WTC11 (cell line): ENCODE results near the gene NCKAP5. TPM values are rescaled to one million over a fixed set of nuclear protein-coding genes. Genes with fewer than 3 reads are reported as not detected.

Experiments used
- ATAC-seq: fragments of 200-7000 bp; cut with Tn5 transposase; 2 replicates; pipeline ENCODE4 v1.10.0; 2021; ENCODE audit warnings: mild to moderate bottlenecking, moderate library complexity
- CTCF ChIA-PET: fragments of 300-600 bp; sonication (Branson Sonifier 250); formaldehyde crosslinking; loops from one replicate; lab custom pipeline; 2021; ENCODE audit warnings: antibody characterized with exemption; lab: Charles Lee
- POLR2A ChIA-PET: fragments of 350-600 bp; sonication (Branson Sonifier 250); formaldehyde crosslinking; loops from one replicate; lab custom pipeline; 2021; ENCODE audit warnings: antibody characterized with exemption; lab: Charles Lee
- DNase-seq: peaks from one replicate; pipeline ENCODE4 v3.0.0; 2021; ENCODE audit warnings: low spot score
- H3K27ac Mint-ChIP-seq: 2 replicates; pipeline ENCODE4 v1.8.0; 2021; ENCODE audit warnings: mixed read lengths
- H3K27me3 Mint-ChIP-seq: 2 replicates; pipeline ENCODE4 v1.8.0; 2021; ENCODE audit warnings: low read depth, mild to moderate bottlenecking, moderate library complexity, mixed read lengths
- H3K36me3 Mint-ChIP-seq: 2 replicates; pipeline ENCODE4 v1.8.0; 2021; ENCODE audit warnings: mixed read lengths
- H3K4me1 Mint-ChIP-seq: 2 replicates; pipeline ENCODE4 v1.8.0; 2022; ENCODE audit warnings: mixed read lengths
- H3K4me3 Mint-ChIP-seq: 2 replicates; pipeline ENCODE4 v1.8.0; 2021; ENCODE audit warnings: mild to moderate bottlenecking, moderate library complexity, mixed read lengths
- H3K9me3 Mint-ChIP-seq: 2 replicates; pipeline ENCODE4 v1.8.0; 2021; ENCODE audit warnings: mixed read lengths
- ETV6 ChIP-seq: sonication (generic); formaldehyde crosslinking; IDR thresholded peaks from 2 replicates; pipeline ENCODE4 v1.8.1; 2022; ENCODE audit warnings: mild to moderate bottlenecking, missing genetic modification reagents
- NR1H2 ChIP-seq: sonication (generic); formaldehyde crosslinking; IDR thresholded peaks from 2 replicates; pipeline ENCODE4 v1.9.0; 2021; ENCODE audit warnings: mild to moderate bottlenecking, moderate library complexity, missing genetic modification reagents
- TEAD4 ChIP-seq: sonication (generic); formaldehyde crosslinking; IDR thresholded peaks from 2 replicates; pipeline ENCODE4 v1.8.0; 2022; ENCODE audit warnings: mild to moderate bottlenecking, missing genetic modification reagents
- ZNF416 ChIP-seq: fragments of 250-450 bp; sonication (Bioruptor Pico); IDR thresholded peaks from 2 replicates; pipeline ENCODE4 v1.9.0; 2021; ENCODE audit warnings: mild to moderate bottlenecking, inconsistent platforms
- ZNF423 ChIP-seq: fragments of 250-450 bp; sonication (Bioruptor Pico); IDR thresholded peaks from 2 replicates; pipeline ENCODE4 v2.1.2; 2022; ENCODE audit warnings: mild to moderate bottlenecking, moderate library complexity
- ZNF671 ChIP-seq: fragments of 250-450 bp; sonication (Bioruptor Pico); IDR thresholded peaks from 2 replicates; pipeline ENCODE4 v1.8.0; 2021; ENCODE audit warnings: mild to moderate bottlenecking
- total RNA-seq: library from RNA; stranded (reverse); gene quantifications from 3 replicates; pipeline ENCODE4 v1.2.3, GENCODE V29; 2021
- TF ChIP-seq, protein P1 (sequence below): sonication (generic); formaldehyde crosslinking; IDR thresholded peaks from 2 replicates; pipeline ENCODE4 v1.8.1; 2023; ENCODE audit warnings: mild to moderate bottlenecking, moderate library complexity, missing genetic modification reagents
- TF ChIP-seq, protein P2 (sequence below): fragments of 250-450 bp; sonication (Bioruptor Pico); IDR thresholded peaks from 2 replicates; pipeline ENCODE4 v1.9.0; 2021; ENCODE audit warnings: moderate library complexity, mild to moderate bottlenecking, inconsistent platforms, borderline replicate concordance
- TF ChIP-seq, protein P3 (sequence below): fragments of 250-450 bp; sonication (Bioruptor Pico); conservative IDR thresholded peaks from 2 replicates; pipeline ENCODE4 v1.9.0; 2021; ENCODE audit warnings: mild to moderate bottlenecking
- TF ChIP-seq, protein P4 (sequence below): sonication (generic); formaldehyde crosslinking; IDR thresholded peaks from 2 replicates; pipeline ENCODE4 v1.8.0; 2022; ENCODE audit warnings: missing genetic modification reagents
- TF ChIP-seq, protein P5 (sequence below): fragments of 200-600 bp; IDR thresholded peaks from 2 replicates; pipeline ENCODE4 v1.8.0; 2022; ENCODE audit warnings: antibody characterized with exemption
- TF ChIP-seq, protein P6 (sequence below): sonication (generic); formaldehyde crosslinking; IDR thresholded peaks from 2 replicates; pipeline ENCODE4 v1.8.1; 2022; ENCODE audit warnings: mild to moderate bottlenecking, missing genetic modification reagents, moderate library complexity, borderline replicate concordance
- TF ChIP-seq, protein P7 (sequence below): sonication (generic); formaldehyde crosslinking; IDR thresholded peaks from 2 replicates; pipeline ENCODE4 v1.8.1; 2023; ENCODE audit warnings: mild to moderate bottlenecking, missing genetic modification reagents

The NCKAP5 gene
- total RNA-seq, 1 experiment from 2014 or later: 0.55 TPM

DNA sequence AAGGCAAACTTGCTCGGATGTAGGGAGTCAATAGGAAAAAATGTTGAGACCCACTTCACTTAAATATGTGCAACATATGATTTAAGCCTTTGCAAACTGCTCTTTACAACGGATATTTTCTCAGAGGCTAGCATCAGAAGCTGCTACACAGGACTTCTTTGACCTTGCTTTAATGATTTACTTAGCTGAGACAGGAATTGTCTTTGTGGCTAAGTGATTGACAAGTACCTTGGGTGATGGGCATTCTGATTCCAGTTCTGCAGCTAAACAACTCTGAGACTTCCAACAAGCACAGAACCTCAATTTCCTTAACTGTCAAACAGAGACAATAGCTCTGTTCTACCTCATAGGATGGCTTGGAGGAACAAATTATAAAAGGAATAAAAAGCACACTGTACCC is 150.2 kb downstream of the NCKAP5 start (continued):
- TF ChIP-seq, protein P1, sequence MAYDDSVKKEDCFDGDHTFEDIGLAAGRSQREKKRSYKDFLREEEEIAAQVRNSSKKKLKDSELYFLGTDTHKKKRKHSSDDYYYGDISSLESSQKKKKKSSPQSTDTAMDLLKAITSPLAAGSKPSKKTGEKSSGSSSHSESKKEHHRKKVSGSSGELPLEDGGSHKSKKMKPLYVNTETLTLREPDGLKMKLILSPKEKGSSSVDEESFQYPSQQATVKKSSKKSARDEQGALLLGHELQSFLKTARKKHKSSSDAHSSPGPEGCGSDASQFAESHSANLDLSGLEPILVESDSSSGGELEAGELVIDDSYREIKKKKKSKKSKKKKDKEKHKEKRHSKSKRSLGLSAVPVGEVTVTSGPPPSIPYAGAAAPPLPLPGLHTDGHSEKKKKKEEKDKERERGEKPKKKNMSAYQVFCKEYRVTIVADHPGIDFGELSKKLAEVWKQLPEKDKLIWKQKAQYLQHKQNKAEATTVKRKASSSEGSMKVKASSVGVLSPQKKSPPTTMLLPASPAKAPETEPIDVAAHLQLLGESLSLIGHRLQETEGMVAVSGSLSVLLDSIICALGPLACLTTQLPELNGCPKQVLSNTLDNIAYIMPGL (CRISPR knock-in tag): no peak
- TF ChIP-seq ZNF423 (CRISPR knock-in tag): no peak
- TF ChIP-seq, protein P2, sequence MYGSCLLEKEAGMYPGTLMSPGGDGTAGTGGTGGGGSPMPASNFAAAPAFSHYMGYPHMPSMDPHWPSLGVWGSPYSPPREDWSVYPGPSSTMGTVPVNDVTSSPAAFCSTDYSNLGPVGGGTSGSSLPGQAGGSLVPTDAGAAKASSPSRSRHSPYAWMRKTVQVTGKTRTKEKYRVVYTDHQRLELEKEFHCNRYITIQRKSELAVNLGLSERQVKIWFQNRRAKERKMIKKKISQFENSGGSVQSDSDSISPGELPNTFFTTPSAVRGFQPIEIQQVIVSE (CRISPR knock-in tag): no peak
- no peak for TF ChIP-seq ZNF671 (CRISPR knock-in tag)
- TF ChIP-seq, protein P3, sequence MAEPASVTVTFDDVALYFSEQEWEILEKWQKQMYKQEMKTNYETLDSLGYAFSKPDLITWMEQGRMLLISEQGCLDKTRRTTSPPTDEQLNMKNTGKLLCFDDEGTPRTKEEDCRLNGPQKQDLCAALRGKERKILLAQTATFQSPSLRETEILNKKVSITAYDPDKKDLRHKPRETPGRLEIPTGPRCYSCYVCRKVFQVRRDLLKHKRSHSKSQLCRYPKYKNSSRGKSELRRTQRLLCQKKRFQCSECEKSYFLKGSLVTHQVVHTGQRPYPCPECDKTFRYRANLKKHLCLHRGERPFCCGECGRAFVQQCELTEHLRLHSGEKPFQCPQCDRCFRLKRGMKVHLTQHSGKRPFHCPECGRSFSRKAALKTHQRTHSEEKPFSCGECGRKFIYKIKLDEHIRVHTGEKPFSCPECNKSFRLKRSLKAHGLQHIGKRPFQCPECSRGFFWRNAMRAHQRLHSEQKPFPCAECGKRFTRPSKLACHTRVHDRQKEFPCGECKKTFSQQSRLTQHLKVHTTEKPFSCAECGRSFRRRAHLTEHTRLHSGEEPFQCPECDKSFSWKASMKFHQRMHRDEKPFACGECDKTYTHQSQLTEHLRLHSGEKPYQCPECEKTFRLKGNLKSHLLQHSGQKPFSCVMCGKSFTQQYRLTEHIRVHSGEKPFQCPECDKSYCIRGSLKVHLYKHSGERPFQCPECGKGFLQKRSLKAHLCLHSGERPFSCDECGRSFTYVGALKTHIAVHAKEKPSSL (CRISPR knock-in tag): no peak
- TF ChIP-seq TEAD4 (CRISPR knock-in tag): no peak
- no peak for TF ChIP-seq NR1H2 (CRISPR knock-in tag)
- TF ChIP-seq, protein P4, sequence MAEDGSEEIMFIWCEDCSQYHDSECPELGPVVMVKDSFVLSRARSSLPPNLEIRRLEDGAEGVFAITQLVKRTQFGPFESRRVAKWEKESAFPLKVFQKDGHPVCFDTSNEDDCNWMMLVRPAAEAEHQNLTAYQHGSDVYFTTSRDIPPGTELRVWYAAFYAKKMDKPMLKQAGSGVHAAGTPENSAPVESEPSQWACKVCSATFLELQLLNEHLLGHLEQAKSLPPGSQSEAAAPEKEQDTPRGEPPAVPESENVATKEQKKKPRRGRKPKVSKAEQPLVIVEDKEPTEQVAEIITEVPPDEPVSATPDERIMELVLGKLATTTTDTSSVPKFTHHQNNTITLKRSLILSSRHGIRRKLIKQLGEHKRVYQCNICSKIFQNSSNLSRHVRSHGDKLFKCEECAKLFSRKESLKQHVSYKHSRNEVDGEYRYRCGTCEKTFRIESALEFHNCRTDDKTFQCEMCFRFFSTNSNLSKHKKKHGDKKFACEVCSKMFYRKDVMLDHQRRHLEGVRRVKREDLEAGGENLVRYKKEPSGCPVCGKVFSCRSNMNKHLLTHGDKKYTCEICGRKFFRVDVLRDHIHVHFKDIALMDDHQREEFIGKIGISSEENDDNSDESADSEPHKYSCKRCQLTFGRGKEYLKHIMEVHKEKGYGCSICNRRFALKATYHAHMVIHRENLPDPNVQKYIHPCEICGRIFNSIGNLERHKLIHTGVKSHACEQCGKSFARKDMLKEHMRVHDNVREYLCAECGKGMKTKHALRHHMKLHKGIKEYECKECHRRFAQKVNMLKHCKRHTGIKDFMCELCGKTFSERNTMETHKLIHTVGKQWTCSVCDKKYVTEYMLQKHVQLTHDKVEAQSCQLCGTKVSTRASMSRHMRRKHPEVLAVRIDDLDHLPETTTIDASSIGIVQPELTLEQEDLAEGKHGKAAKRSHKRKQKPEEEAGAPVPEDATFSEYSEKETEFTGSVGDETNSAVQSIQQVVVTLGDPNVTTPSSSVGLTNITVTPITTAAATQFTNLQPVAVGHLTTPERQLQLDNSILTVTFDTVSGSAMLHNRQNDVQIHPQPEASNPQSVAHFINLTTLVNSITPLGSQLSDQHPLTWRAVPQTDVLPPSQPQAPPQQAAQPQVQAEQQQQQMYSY (CRISPR knock-in tag): no peak
- TF ChIP-seq, protein P5, sequence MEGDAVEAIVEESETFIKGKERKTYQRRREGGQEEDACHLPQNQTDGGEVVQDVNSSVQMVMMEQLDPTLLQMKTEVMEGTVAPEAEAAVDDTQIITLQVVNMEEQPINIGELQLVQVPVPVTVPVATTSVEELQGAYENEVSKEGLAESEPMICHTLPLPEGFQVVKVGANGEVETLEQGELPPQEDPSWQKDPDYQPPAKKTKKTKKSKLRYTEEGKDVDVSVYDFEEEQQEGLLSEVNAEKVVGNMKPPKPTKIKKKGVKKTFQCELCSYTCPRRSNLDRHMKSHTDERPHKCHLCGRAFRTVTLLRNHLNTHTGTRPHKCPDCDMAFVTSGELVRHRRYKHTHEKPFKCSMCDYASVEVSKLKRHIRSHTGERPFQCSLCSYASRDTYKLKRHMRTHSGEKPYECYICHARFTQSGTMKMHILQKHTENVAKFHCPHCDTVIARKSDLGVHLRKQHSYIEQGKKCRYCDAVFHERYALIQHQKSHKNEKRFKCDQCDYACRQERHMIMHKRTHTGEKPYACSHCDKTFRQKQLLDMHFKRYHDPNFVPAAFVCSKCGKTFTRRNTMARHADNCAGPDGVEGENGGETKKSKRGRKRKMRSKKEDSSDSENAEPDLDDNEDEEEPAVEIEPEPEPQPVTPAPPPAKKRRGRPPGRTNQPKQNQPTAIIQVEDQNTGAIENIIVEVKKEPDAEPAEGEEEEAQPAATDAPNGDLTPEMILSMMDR: no peak
- TF ChIP-seq, protein P6, sequence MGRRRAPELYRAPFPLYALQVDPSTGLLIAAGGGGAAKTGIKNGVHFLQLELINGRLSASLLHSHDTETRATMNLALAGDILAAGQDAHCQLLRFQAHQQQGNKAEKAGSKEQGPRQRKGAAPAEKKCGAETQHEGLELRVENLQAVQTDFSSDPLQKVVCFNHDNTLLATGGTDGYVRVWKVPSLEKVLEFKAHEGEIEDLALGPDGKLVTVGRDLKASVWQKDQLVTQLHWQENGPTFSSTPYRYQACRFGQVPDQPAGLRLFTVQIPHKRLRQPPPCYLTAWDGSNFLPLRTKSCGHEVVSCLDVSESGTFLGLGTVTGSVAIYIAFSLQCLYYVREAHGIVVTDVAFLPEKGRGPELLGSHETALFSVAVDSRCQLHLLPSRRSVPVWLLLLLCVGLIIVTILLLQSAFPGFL (CRISPR knock-in tag): no peak
- TF ChIP-seq ZNF416 (CRISPR knock-in tag): no peak
- TF ChIP-seq, all 79 proteins: peak for 0

DNA sequence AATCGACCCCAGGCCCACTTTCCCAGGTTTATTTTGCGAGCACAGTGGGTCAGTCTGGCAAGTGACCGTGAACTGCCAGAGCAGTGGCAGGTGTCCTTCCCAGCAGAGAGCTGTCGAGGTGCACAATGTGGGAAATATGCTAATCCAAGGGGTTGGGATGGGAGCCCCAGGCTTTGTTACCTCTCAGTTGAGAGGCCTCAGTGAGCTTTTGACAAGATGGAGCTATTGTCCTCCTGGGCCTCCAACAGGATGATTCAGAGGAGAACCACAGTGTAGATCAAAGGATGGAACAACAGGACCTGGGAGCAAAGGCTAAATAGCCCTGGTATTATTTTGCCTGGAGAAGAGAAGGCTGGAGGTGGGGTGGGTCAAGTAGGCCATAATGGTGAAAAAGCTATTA is 150.8 kb downstream of the NCKAP5 start:
- H3K36me3 Mint-ChIP-seq: no peaks in the 10 kb centered on the region
- peaks cover 15% of the 10 kb centered on the region for H3K27me3 Mint-ChIP-seq
- DNase-seq (no peak), ATAC-seq (no peak; the same call in 1 of the 2 replicates)
- no peak overlapping the region for H3K27ac Mint-ChIP-seq
- ChIA-PET POLR2A (no interaction called here), CTCF (interaction anchor here (1.0 to 1.6 kb wide), 3 partner anchors 102 to 150 kb away, joined by 3 read pairs; no protein-coding TSS in a partner anchor)
- H3K4me1 Mint-ChIP-seq: peaks cover 27% of the 10 kb centered on the region
- no peaks in the 10 kb centered on the region for H3K9me3 Mint-ChIP-seq
- TF ChIP-seq, protein P3 (CRISPR knock-in tag): no peak
- TF ChIP-seq, protein P7, sequence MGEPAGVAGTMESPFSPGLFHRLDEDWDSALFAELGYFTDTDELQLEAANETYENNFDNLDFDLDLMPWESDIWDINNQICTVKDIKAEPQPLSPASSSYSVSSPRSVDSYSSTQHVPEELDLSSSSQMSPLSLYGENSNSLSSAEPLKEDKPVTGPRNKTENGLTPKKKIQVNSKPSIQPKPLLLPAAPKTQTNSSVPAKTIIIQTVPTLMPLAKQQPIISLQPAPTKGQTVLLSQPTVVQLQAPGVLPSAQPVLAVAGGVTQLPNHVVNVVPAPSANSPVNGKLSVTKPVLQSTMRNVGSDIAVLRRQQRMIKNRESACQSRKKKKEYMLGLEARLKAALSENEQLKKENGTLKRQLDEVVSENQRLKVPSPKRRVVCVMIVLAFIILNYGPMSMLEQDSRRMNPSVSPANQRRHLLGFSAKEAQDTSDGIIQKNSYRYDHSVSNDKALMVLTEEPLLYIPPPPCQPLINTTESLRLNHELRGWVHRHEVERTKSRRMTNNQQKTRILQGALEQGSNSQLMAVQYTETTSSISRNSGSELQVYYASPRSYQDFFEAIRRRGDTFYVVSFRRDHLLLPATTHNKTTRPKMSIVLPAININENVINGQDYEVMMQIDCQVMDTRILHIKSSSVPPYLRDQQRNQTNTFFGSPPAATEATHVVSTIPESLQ (CRISPR knock-in tag): no peak
- TF ChIP-seq ETV6: no peak
- H3K4me3 Mint-ChIP-seq: no peak overlapping the region
